22Rv1 (cell line): ENCODE measurements around the gene ANKRD2.
"Not testable (repeated sequence)": the region's sequence is repeated elsewhere in the genome, so short reads cannot be mapped to it uniquely, and the experiment has no call there.

Experiments
- ZFX ChIP-seq: fragments of 450-650 bp; IDR thresholded peaks from 2 replicates; pipeline ENCODE4 v1.6.1; 2017; ENCODE audit warnings: antibody characterized with exemption, borderline replicate concordance
- TF ChIP-seq, protein P1 (sequence below): fragments of 450-650 bp; IDR thresholded peaks from 2 replicates; pipeline ENCODE4 v1.5.1; 2017; ENCODE audit warnings: mild to moderate bottlenecking

- TF ChIP-seq, protein P1, sequence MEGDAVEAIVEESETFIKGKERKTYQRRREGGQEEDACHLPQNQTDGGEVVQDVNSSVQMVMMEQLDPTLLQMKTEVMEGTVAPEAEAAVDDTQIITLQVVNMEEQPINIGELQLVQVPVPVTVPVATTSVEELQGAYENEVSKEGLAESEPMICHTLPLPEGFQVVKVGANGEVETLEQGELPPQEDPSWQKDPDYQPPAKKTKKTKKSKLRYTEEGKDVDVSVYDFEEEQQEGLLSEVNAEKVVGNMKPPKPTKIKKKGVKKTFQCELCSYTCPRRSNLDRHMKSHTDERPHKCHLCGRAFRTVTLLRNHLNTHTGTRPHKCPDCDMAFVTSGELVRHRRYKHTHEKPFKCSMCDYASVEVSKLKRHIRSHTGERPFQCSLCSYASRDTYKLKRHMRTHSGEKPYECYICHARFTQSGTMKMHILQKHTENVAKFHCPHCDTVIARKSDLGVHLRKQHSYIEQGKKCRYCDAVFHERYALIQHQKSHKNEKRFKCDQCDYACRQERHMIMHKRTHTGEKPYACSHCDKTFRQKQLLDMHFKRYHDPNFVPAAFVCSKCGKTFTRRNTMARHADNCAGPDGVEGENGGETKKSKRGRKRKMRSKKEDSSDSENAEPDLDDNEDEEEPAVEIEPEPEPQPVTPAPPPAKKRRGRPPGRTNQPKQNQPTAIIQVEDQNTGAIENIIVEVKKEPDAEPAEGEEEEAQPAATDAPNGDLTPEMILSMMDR = not testable (repeated sequence)
- TF ChIP-seq ZFX = not testable (repeated sequence)
Measured at GRCh38 chr10:97562329-97562728, 10.2 kb upstream of the ANKRD2 start.
